ENCODE results near the gene MRNIP. TPM values are rescaled to one million over a fixed set of nuclear protein-coding genes. Genes with fewer than 3 reads are reported as not detected.
A peak's percentile ranks its signal among the peaks of the same experiment; 100 is the strongest.

MRNIP gene
- polyA plus RNA-seq, 2 of the 4 experiments (the other 2 are of a cell fraction) = 21.4 to 29.7 TPM

DNA sequence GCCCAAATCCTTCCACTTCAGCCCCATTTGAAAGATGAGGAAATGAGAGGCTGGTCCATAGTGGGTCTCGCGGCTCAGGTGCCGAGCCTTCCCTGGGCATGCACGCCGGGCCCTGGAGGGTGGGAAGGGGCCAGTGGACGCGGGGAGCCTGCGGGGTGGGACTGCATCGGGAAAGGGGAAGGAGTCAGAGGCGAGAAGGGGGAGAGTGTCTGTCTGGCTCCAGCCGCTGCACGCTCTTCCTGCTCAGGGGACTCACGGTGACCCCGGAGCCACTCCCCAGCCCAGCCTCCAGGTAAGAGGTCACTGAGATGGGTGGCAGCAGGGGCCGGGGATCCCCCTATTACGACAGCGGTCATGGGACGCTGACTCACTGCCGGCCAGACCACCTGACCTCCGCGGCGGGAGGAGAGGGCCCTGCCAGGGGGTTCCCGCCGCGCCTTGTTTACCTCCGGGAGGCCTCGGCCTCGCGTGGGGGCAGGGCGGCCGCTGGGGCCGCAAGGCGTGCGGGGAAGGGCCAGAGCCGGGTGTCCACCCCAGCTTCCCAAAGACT, 39.8 kb downstream of the MRNIP start:
- ATAC-seq = peak; percentile 50 to 66
- WGBS (ENCODE audit: missing lambda C conversion rate) = 2% methylated on average over 16 of the region's 35 CpGs
- Histone ChIP-seq H3K4me1 (peaks cover 44% of the 10 kb centered on the region), H3K27ac (peak overlapping the region; percentile 95 to 98), H3K4me2 (peak overlapping the region; percentile 96), H3K4me3 (peak overlapping the region; percentile 19; the same call in 2 of the 3 replicates), H3K9me3 (no peaks in the 10 kb centered on the region)
- peak; percentile 18 for FAIRE-seq
- DNase-seq (ENCODE audit: low read depth in 1 of 2, low spot score in 1 of 2) = peak; percentile 90 to 98
- ChIA-PET POLR2A (interaction anchor here (1.0 to 2.3 kb wide), 5 partner anchors 7 to 195 kb away, joined by 4 to 20 read pairs (median 5); partner anchors contain the start of gene HNRNPH1), CTCF (interaction anchor here (1.3 to 4.8 kb wide), 4 partner anchors 17 to 56 kb away, joined by 4 to 27 read pairs (median 10); no protein-coding TSS in a partner anchor)
- TF ChIP-seq ZFP36 (IDR thresholded peaks at IDR 0.05; ENCODE audit: borderline replicate concordance, partially characterized antibody) = no peak
- TF ChIP-seq EHMT2 (IDR thresholded peaks at IDR 0.05; ENCODE audit: low read depth) = no peak
- TF ChIP-seq, protein P1, sequence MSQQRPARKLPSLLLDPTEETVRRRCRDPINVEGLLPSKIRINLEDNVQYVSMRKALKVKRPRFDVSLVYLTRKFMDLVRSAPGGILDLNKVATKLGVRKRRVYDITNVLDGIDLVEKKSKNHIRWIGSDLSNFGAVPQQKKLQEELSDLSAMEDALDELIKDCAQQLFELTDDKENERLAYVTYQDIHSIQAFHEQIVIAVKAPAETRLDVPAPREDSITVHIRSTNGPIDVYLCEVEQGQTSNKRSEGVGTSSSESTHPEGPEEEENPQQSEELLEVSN (IDR thresholded peaks at IDR 0.05; ENCODE audit: borderline replicate concordance, low read depth) = peak; percentile 66
- TF ChIP-seq CEBPB (IDR thresholded peaks at IDR 0.05) = peak; percentile 80 to 95
- no peak; the same call in 1 of the 2 replicates for TF ChIP-seq POLR2A (IDR thresholded peaks at IDR 0.05; ENCODE audit: low read length)
- TF ChIP-seq, protein P2, sequence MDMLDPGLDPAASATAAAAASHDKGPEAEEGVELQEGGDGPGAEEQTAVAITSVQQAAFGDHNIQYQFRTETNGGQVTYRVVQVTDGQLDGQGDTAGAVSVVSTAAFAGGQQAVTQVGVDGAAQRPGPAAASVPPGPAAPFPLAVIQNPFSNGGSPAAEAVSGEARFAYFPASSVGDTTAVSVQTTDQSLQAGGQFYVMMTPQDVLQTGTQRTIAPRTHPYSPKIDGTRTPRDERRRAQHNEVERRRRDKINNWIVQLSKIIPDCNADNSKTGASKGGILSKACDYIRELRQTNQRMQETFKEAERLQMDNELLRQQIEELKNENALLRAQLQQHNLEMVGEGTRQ (IDR thresholded peaks at IDR 0.05) = peak; percentile 95
- no peak for TF ChIP-seq POLR2AphosphoS2 (conservative IDR thresholded peaks at IDR 0.05; ENCODE audit: low read length)
- 0 out of 2 replicates have a peak, but pooled peaks have one; percentile 31 for TF ChIP-seq KDM1A (IDR thresholded peaks at IDR 0.05; ENCODE audit: low read depth)
- TF ChIP-seq, protein P3, sequence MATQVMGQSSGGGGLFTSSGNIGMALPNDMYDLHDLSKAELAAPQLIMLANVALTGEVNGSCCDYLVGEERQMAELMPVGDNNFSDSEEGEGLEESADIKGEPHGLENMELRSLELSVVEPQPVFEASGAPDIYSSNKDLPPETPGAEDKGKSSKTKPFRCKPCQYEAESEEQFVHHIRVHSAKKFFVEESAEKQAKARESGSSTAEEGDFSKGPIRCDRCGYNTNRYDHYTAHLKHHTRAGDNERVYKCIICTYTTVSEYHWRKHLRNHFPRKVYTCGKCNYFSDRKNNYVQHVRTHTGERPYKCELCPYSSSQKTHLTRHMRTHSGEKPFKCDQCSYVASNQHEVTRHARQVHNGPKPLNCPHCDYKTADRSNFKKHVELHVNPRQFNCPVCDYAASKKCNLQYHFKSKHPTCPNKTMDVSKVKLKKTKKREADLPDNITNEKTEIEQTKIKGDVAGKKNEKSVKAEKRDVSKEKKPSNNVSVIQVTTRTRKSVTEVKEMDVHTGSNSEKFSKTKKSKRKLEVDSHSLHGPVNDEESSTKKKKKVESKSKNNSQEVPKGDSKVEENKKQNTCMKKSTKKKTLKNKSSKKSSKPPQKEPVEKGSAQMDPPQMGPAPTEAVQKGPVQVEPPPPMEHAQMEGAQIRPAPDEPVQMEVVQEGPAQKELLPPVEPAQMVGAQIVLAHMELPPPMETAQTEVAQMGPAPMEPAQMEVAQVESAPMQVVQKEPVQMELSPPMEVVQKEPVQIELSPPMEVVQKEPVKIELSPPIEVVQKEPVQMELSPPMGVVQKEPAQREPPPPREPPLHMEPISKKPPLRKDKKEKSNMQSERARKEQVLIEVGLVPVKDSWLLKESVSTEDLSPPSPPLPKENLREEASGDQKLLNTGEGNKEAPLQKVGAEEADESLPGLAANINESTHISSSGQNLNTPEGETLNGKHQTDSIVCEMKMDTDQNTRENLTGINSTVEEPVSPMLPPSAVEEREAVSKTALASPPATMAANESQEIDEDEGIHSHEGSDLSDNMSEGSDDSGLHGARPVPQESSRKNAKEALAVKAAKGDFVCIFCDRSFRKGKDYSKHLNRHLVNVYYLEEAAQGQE (IDR thresholded peaks at IDR 0.05) = no peak
- TF ChIP-seq, protein P4, sequence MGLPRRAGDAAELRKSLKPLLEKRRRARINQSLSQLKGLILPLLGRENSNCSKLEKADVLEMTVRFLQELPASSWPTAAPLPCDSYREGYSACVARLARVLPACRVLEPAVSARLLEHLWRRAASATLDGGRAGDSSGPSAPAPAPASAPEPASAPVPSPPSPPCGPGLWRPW (IDR thresholded peaks at IDR 0.05) = peak; percentile 65; the same call in 1 of the 2 replicates
- TF ChIP-seq FOXS1 (CRISPR knock-in tag; IDR thresholded peaks at IDR 0.05) = peak; percentile 89; the same call in 1 of the 2 replicates
- no peak for TF ChIP-seq NR3C1 (IDR thresholded peaks at IDR 0.05)
- TF ChIP-seq HOXA7 (CRISPR knock-in tag; IDR thresholded peaks at IDR 0.05) = no peak; the same call in 1 of the 2 replicates
- no peak for TF ChIP-seq ZSCAN20 (CRISPR knock-in tag; IDR thresholded peaks at IDR 0.05)
- TF ChIP-seq GATA3 (IDR thresholded peaks at IDR 0.05; ENCODE audit: borderline replicate concordance) = peak; percentile 89
- TF ChIP-seq CHD4 (IDR thresholded peaks at IDR 0.05; ENCODE audit: borderline replicate concordance) = no peak
- TF ChIP-seq RCOR1 (IDR thresholded peaks at IDR 0.05; ENCODE audit: low read depth, low read length) = no peak
- no peak; a peak in 1 of 5 replicates for TF ChIP-seq RAD21 (conservative IDR thresholded peaks at IDR 0.05 in 1 of 2, IDR thresholded peaks at IDR 0.05 in 1 of 2)
- no peak for TF ChIP-seq EHF (CRISPR knock-in tag; IDR thresholded peaks at IDR 0.05)
- no peak for TF ChIP-seq SREBF2 (IDR thresholded peaks at IDR 0.05)
- TF ChIP-seq, protein P5, sequence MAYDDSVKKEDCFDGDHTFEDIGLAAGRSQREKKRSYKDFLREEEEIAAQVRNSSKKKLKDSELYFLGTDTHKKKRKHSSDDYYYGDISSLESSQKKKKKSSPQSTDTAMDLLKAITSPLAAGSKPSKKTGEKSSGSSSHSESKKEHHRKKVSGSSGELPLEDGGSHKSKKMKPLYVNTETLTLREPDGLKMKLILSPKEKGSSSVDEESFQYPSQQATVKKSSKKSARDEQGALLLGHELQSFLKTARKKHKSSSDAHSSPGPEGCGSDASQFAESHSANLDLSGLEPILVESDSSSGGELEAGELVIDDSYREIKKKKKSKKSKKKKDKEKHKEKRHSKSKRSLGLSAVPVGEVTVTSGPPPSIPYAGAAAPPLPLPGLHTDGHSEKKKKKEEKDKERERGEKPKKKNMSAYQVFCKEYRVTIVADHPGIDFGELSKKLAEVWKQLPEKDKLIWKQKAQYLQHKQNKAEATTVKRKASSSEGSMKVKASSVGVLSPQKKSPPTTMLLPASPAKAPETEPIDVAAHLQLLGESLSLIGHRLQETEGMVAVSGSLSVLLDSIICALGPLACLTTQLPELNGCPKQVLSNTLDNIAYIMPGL (CRISPR knock-in tag; IDR thresholded peaks at IDR 0.05; ENCODE audit: borderline replicate concordance) = no peak
- TF ChIP-seq BHLHE40 (IDR thresholded peaks at IDR 0.05; ENCODE audit: low read depth, low read length) = no peak
- TF ChIP-seq, protein P6, sequence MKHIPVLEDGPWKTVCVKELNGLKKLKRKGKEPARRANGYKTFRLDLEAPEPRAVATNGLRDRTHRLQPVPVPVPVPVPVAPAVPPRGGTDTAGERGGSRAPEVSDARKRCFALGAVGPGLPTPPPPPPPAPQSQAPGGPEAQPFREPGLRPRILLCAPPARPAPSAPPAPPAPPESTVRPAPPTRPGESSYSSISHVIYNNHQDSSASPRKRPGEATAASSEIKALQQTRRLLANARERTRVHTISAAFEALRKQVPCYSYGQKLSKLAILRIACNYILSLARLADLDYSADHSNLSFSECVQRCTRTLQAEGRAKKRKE (CRISPR knock-in tag; IDR thresholded peaks at IDR 0.05; ENCODE audit: low read depth) = peak; percentile 30; the same call in 1 of the 2 replicates
- no peak for TF ChIP-seq ZC3H11A (IDR thresholded peaks at IDR 0.05)
- TF ChIP-seq ZNF302 (CRISPR knock-in tag; IDR thresholded peaks at IDR 0.05) = no peak
- TF ChIP-seq CBX2 (IDR thresholded peaks at IDR 0.05; ENCODE audit: borderline replicate concordance, low read depth) = no peak
- peak; percentile 91 for TF ChIP-seq RARB (CRISPR knock-in tag; IDR thresholded peaks at IDR 0.05)
- TF ChIP-seq MYC (IDR thresholded peaks at IDR 0.05; ENCODE audit: borderline replicate concordance, low read length) = no peak; the same call in none of the 2 replicates
- TF ChIP-seq CHD2 (IDR thresholded peaks at IDR 0.05; ENCODE audit: low read length, partially characterized antibody) = peak; percentile 68
- no peak for TF ChIP-seq HDAC2 (IDR thresholded peaks at IDR 0.05)
- no peak for TF ChIP-seq SMC3 (IDR thresholded peaks at IDR 0.05)
- no peak for TF ChIP-seq HOXB13 (CRISPR knock-in tag; IDR thresholded peaks at IDR 0.05; ENCODE audit: low read depth)
- TF ChIP-seq JUN (IDR thresholded peaks at IDR 0.05) = peak; percentile 96 to 99
- no peak for TF ChIP-seq RFX5 (IDR thresholded peaks at IDR 0.05)
